Stimulated activated CD4-positive, alpha-beta T cell treated with anti-CD3 and anti-CD28 coated beads, TNF-alpha, amount 100 ng/mL, for 24 hours (primary cell): ENCODE measurements around the gene ANTXR2.

Source experiments
- DNase-seq, 3 experiments: peaks; one replicate each; pipeline ENCODE4 v3.0.0-alpha.2; 2020; ENCODE audit warnings: low read depth in 3 of 3

The ANTXR2 gene

DNA sequence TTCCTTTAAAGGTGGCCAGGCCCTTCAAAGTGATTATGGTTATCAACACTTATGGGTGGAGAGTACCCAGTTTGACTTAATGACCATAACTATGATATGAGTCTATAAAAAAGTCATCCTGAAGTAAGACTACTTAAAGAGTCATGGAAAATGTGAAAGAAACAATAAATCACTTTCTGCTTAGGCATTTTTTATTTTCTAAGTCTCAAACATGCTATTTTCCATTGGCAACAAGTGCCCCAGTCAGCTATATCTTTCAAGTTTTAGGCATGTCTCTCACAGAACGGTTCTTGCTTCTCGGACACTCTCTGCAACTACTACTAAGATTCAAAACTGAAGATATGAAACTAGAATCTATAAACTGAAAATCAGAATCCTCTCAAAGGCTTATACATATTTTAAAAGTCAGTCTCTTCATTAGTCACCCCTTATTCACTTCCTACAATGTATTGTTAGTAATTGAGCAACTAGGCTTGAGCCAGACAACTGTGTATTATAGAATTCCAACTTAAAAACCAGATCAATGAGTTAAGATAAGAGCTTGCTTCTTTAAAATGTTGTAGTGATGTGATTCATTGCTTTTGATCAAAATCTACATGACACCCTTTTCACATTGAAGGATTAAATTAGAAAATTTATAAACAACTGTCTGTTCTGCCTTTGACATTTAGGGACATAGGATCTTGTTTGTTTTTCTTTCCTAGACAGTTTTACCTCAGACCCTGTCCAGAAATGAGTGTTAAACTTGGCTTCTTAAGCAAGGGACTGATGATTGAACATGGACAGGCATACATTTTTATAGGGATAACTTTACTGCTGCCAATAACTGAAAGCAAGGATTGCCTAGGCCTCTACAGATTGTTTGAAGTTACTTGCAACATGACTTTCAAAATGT, 2.9 kb downstream of the ANTXR2 start:
- DNase-seq, result no peak

DNA sequence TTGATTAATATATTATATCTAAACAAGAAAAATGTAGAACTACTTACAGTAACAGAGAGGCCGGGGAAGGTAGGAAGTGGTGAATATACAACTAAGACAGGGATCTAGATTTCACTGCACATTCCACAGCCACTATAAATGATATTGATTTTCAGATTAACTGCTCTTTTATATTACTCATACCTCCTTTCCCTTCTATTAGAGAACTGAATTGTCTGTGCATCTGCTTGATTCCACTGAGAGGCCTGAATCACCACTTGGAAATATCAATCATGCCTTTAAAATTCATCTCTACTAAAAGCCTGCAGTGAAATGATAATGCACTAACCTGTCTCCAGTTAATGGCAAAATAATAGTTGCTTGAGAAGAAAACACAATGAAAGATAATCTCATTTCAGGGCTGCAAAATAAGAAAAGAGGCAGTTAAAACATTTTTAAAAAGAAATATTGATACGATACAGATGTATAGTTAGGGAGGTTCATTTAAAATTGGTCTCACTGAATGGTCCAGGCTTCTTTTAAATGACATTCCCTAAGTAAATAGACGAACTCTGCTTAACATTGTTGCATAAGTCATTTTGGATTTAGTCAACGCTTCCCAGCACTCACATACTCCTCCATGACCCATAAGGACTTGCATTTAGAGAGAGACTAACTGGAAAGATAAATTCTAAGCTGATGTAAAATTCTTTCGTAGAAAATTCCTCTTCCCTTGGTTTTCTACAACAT, 3.8 kb downstream of the ANTXR2 start:
- no peak for DNase-seq

DNA sequence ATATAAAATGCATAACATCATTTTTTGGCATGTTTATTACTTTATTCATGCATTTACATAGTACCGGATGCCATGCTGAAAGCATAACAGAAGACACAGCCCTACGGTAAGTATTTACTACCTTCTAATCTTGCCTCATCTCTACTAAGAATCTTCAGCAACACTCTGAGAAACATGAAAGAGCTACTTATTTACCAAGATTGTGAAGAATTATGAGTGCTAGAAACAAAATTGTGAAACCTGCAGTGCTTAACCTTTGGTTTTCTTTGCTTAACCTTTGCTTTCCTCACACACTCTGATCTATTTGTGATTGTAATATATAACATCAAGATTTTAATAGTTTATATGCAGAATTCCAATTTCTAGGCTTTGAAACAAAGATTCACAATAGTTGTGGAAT, 7.4 kb downstream of the ANTXR2 start:
- DNase-seq, result no peak

DNA sequence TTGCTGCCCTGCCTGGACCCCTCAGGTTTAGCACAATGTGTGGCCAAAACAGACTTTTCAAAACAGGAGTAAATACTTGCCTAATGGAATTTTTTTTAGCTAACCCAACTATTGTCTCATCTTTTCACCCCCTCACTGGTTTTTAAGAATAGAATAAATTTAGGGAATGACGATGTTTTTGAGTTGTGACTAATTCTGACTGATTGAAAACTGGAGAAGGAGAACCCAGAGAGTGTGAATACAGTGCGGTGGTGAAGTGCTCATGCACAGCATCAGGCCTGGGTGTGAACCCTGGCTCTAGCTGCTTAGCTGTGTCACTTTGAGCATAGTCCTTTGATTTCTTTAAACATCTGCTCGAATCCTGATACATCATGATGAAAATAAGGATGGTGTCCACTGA, 10.5 kb downstream of the ANTXR2 start:
- DNase-seq, result no peak

DNA sequence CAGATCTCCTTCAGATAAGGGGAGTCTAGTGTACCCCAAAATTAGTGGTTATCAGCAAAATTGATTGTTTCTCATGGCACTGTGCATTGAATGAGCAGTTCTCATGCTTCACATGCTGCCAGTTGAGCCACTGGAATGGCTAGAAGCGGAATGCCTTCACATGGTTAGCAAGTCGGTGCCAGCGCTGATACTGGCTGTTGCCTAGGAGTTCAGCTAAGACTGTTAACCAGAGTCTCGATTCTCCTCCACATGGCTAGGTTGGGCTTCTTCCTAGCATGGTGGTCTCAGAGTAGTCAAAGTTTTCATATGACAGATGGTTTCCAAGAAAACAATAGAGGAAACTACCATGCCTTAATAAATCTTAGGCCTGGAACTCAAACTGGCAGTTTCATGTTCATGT, 12.2 kb downstream of the ANTXR2 start:
- DNase-seq, result no peak

DNA sequence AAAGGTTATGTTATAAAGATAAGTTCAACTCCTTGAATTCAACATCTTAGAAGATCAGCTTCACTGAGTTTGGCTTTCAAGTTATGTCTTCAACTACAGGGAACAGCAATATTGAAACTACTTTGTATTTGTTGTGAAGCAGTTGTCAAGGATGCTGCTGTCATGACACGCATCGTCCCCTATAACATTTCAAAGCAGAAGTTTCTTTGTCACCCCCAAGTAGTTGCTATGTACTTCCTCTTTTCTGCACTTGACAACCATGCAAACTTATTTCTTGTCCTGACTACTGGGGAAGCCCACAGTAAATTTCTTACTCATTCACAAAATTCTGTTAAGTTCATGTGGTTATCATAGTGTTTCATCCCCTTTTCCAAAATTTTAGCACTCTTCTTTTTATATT, 14.3 kb downstream of the ANTXR2 start:
- no peak for DNase-seq

DNA sequence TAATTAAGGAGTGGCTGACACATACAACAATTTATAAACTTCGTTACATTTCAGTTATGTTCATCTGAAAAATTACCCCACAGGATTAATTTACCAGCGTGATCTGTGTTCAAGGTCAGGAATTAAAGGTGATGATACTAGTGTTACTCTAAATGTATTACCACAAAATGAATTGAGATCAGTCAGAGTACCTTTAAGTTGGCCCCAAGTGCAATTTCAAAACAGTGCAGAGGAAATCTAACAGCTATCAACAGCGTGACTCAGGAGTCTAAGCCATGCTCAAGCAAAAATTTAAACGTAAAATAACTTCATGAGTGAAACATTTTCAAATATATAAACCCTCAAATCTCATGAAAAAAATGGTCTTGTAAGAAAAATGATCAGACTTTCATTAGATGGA, 18.7 kb downstream of the ANTXR2 start:
- no peak for DNase-seq

DNA sequence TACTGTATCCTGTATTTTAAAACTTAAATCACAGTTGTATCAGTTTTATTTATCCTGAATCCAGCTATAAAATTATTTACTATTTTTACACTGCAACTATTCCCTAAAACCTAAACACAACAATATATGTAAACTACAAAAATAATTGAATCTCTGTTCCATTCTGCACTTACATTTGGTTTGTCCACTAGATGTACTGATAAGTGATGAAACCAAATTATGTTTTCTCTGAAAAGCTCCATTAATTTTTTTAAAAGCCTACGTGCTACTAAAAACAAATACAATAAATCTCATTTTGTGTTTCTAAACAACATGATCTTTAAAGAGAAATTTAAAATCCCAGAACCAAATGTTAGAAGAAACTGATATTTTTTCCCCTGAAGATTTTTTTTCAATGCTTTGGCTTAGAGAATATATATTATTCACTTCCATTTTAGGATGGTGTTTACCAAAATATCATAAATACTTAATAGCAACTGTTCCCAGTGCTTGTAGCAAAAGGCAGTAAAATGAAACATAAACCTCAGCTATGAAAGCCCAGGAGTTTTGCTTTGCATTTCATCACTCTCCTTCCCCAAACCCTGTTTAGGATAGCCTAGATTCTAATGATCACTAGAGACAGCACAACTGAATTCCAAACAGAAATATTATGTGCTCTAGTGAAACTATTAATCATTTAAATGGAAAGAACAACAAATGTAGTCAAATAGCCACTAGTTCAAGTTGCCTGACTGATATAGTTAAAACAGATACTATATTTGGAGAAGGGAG, 19.7 kb downstream of the ANTXR2 start:
- no peak for DNase-seq

DNA sequence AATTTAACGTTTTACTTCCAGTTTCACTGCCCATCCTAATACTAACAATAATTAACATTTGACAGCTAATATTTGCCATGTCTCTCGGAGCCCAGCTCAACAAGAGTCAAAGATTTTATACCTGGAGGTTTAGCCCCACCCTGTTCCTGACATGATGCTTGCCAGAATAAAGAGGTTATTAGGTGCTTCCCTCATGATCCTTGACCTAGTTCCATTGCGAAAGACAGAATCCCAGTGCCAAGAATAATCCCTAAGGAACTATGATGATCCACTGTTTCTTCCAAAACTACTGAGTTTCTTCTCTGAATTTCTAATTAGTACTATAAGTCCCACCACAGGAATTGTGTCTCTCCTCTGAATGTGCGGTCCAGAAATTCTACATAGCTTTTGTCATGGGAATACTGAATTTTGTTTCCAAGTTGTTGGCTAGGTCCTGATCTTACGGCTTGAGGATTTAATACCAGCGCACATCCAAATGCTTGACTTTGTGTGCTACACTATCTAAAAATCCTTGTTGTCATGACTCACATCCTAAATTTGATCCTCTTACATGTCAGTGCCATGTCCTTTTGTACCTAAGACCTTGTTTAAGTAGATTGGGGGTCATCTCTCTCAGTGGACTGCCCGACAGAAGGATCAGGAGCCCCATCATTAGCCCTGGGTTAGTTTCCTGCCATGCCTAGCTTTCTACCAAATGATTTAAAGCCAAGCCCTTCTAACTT, 23.1 kb downstream of the ANTXR2 start:
- DNase-seq, result no peak

DNA sequence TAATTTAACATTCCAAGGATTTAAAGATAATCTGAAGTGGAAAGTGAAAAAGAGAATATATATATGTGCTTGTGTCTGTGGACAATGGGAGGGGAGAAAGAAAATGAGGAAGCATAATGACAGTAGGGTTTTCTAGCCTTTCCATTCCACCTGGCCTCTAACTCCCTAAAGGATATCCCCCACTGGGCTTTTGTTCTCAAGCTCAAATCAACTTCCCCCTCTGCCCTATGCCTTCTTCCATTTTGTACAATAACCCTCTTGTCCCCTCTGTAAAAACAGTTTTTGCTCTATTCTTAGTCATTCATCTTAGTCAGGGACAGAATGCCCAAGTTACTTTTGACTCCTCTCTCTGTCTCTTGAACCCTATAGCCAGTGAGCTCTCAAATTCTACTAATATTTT, 23.6 kb downstream of the ANTXR2 start:
- DNase-seq, result no peak

DNA sequence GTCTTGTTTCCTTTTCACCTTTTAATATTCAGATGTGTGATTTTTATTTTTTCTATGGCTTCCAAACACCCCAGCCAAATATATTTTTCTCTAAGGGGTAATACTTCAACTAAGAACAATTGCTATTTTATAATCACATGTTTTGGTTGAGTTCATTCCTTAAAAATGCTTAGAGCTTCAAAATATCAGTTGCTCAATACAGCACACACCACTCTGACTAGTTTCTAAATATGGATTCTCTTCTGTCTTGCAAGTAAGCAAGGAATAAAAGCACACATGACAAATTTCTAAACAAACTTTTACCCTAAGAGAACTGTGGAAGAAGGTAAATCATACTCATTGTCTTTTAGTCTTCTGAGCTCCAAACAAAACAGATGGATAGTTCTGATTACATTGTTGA, 27.2 kb downstream of the ANTXR2 start:
- no peak for DNase-seq

DNA sequence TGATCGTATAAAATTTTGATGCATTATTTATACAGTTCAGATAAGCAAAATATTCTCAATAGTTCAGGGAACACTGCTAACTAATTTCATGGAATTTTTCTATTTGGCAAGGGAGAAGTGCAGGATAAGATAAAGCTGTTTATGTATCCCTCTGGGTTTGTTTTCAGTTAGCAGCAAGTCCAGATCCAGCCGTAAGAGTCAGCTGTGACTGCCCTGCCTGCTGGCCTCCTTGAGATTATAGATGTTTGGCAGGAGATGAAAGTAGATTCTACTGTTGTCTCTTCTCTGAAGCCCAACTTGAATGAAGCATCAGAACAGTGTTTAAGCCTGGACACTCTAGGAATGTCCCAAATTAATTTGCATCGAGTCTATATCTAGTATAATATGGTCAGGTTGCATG, 29.5 kb downstream of the ANTXR2 start:
- DNase-seq, result no peak

DNA sequence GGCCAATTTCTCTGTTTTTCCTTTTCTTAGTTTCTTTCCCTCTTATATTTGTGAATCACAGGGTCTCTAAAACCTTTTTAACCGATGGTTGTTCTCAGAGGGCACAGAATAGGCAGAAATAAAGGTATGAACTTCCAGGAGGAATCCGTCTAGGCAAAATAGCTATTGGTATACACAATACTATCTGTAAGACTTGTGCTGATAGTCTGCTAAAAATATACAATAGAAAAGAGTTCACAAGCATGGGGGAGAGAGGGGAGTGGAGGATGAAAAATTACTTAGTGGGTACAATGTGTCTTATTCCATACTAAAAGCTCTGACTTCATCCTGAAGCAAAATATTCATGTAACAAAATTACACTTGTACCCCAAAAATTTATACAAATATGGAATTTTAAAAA, 30.2 kb downstream of the ANTXR2 start:
- DNase-seq, result no peak

DNA sequence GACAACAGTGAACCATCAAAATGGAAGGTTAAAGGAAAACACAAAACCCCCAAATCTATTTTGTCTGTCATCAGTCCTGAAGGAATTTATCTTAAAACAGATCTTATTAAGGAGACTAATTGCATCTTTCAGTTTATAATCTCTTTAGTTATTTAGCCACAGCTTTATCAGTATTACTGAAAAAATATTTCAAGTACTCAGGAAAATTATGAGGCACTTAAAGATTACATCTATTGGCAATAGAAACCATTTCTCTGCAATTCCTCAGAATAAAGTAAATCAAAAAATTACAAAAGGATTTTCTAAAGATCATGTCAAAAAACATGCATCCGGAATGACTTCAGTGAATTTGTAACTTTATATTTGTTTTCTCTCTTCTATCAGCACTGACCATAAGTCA, 35.2 kb downstream of the ANTXR2 start:
- no peak for DNase-seq

DNA sequence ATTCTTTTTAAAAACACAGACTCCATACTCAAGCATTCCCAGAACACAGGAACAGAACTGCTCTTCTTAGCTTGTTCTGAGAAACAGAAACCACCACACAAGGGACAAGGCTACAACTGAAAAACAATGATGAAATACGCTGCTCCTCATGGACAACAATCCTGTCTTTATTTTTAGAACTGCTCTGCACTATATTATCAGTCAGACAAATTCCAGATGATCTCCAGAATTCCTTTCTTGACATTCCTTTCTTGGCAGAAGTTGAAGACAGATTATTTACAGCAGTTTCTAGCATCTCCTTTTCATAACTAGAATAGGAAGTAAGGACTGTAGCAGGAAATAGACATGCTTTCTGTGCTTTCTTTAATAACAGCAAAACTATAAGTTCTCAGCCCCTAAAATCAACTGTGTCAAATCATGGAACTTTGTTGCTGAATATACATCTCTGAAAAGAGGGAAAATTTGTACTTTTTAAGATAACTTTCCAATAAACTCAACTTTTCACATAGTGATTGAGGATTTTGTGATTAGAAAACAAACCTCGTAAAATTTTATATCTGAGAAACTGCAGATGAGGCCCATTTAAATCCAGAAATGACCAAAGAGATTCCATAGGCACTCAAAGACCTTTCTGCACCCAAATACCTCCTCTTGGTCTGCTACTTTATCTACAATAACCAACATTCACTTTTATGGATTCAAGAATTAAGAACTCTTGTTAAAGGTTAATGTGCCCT, 35.9 kb downstream of the ANTXR2 start:
- DNase-seq, result no peak

DNA sequence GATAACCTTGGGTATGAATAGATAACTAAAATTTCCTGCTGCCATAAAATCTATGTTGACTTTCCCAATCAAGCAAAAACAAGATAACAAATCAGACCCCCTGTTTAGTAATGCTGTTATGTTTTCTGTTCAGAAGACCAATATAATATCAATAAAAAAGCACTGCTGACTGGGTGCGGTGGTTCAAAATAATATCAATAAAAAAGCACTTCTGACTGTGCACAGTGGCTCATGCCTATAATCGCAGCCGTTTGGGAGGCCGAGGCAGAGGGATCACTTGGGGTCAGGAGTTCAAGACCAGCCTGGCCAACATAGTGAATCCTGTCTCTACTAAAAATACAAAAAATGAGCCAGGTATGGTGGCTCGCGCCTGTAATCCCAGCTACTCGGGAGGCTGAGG, 36.7 kb downstream of the ANTXR2 start:
- no peak for DNase-seq

DNA sequence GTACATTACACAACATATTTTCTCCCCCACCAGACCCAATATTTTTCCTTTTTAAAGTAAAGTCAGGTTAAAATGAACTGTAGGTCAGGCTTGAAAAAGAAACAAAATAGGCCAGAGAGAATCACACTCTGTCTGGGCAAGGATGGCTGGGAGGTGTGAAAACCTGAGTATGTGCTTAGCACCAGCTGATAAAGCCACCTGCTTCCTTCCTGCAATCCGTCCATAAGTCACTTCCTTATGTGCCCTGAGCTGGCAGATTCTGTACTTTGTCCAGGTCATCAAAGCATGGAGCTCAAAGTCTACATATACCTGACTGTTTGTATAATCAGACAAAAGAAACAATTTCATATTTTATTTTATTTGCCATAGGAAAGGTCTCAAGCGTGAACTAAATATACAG, 37.7 kb downstream of the ANTXR2 start:
- DNase-seq, result no peak

DNA sequence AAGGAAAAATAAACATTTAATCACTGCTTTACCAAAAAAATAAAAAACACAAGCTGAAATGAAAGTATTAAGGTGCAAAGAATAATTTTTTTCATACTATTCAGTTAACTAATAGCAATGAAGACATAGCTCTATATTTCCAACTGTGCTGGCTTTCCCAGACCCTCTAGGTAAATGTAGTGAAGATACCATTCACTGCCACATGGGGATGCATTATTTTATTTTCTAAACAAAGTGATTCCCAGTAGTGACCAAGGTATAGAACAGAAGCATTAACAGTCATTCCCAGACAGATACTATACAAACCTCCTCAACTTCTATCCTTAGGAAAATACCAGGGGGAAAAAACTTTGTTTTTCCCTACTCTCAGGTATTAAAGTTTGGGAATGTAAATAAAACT, 39.4 kb downstream of the ANTXR2 start:
- no peak for DNase-seq

DNA sequence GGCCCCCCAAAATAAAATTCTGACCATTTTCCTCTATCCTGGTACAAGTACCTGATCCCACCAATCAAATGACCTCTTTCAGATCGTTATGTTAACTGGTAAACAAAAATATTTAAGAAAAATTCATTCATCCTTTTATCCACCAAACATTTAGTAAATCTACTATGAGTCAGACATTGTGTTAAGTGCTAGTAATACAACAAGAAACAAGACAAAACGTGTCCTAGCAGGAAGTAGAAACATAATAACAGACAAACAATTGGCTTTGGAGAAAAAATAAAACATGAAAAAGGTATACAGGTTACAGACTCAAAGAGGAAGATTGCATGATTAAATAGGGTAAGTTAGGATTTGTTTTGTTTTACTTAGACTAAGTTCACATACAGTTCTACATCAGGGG, 43.7 kb downstream of the ANTXR2 start:
- DNase-seq, result no peak

DNA sequence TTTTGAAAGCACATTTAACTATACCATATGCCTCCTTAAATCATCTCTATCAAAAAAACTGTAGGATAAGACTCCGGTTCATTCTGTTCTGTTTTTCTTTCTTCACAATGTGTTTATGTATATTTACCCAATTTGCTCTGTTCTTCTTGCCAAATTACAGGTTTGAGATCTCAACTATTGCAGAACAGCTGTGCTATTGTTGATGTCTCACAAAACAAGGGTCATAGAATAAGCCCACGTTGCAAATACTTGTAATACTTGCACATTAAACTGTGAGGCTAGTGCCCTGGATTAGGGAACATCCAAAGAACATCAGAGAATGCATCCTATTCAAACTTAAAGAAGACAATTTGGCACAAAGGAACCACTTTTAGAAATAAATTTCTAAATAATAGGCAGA, 45.4 kb downstream of the ANTXR2 start:
- no peak for DNase-seq

DNA sequence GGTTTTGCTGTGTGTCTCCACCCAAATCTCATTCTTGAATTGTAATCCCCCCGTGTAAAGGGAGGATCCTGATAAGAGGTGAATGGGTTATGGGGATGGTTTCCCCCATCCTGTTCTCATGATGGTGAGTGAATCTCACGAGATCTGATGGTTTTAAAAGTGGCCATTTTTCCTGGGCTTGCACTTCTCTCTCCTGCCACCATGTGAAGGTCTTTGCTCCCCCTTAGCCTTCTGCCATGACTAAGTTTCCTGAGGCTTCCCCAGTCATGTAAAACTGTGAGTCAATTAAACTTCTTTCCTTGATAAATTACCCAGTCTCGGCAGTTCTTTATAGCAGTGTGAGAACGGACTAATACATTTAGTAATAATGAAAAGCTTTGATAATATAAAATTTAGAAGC, 46.9 kb downstream of the ANTXR2 start:
- no peak for DNase-seq
